ENCODE results near the gene NAT10. TPM values are rescaled to one million over a fixed set of nuclear protein-coding genes. Genes with fewer than 3 reads are reported as not detected.

The NAT10 gene
- total RNA-seq, 1 donor from 2014 or later, result 46.3 TPM

- DNase-seq (ENCODE audit: low spot score) (no peak), ATAC-seq (no peak)
- intact Hi-C loops (cut with DNase I), result no loop called here
Measured at GRCh38 chr11:34161812-34162492, 56.5 kb downstream of the NAT10 start.

- DNase-seq (ENCODE audit: low spot score), result no peak
- intact Hi-C loops (cut with DNase I), result no loop called here
- no peak for ATAC-seq
Measured at GRCh38 chr11:34162493-34162820, 57.0 kb downstream of the NAT10 start.

- DNase-seq (ENCODE audit: low spot score), result no peak
- ATAC-seq, result no peak
- intact Hi-C loops (cut with DNase I), result no loop called here
Measured at GRCh38 chr11:34162856-34163255, 57.4 kb downstream of the NAT10 start.

- no peak for ATAC-seq
- no peak for DNase-seq (ENCODE audit: low spot score)
- intact Hi-C loops (cut with DNase I), result no loop called here
Measured at GRCh38 chr11:34165121-34165520, 59.7 kb downstream of the NAT10 start.

- no peak for DNase-seq (ENCODE audit: low spot score)
- no peak for ATAC-seq
- intact Hi-C loops (cut with DNase I), result no loop called here
Measured at GRCh38 chr11:34165786-34166555, 60.5 kb downstream of the NAT10 start.

- intact Hi-C loops (cut with DNase I), result no loop called here
- ATAC-seq, result no peak
- DNase-seq (ENCODE audit: low spot score), result no peak
Measured at GRCh38 chr11:34166806-34167740, 61.6 kb downstream of the NAT10 start.

- intact Hi-C loops (cut with DNase I), result no loop called here
Measured at GRCh38 chr11:34167961-34168360, 62.5 kb downstream of the NAT10 start.

GRCh38 chr11:34168642-34169420 is 63.4 kb downstream of the NAT10 start:
- no peak for ATAC-seq
- intact Hi-C loops (cut with DNase I), result no loop called here
- DNase-seq (ENCODE audit: low spot score), result no peak

More at GRCh38 chr11:34167961-34168360, 62.5 kb downstream of the NAT10 start:
- ATAC-seq (no peak), DNase-seq (ENCODE audit: low spot score) (no peak)

GRCh38 chr11:34169686-34170085 is 64.3 kb downstream of the NAT10 start:
- DNase-seq (ENCODE audit: low spot score) (no peak), ATAC-seq (no peak)
- intact Hi-C loops (cut with DNase I), result no loop called here

GRCh38 chr11:34173050-34173449 is 67.6 kb downstream of the NAT10 start:
- DNase-seq (ENCODE audit: low spot score) (no peak), ATAC-seq (no peak)
- intact Hi-C loops (cut with DNase I), result no loop called here

GRCh38 chr11:34174412-34175041 is 69.1 kb downstream of the NAT10 start:
- DNase-seq (ENCODE audit: low spot score), result peak; percentile 94
- peak; percentile 98 for ATAC-seq
- intact Hi-C loops (cut with DNase I), result loop anchor here (2.0 kb wide), 1 partner anchor 184 kb away; the partner anchor contains the start of gene ABTB2

GRCh38 chr11:34175284-34176019 is 70.0 kb downstream of the NAT10 start:
- intact Hi-C loops (cut with DNase I), result loop anchor here (2.0 kb wide), 1 partner anchor 183 kb away; the partner anchor contains the start of gene ABTB2
- no peak for ATAC-seq
- DNase-seq (ENCODE audit: low spot score), result no peak

- intact Hi-C loops (cut with DNase I), result no loop called here
- ATAC-seq (no peak), DNase-seq (ENCODE audit: low spot score) (no peak)
Measured at GRCh38 chr11:34176751-34177209, 71.4 kb downstream of the NAT10 start.

- DNase-seq (ENCODE audit: low spot score), result no peak
- ATAC-seq, result no peak
- intact Hi-C loops (cut with DNase I), result no loop called here
Measured at GRCh38 chr11:34178209-34178821, 72.9 kb downstream of the NAT10 start.

GRCh38 chr11:34179026-34179675 is 73.7 kb downstream of the NAT10 start:
- no peak for DNase-seq (ENCODE audit: low spot score)
- no peak for ATAC-seq
- intact Hi-C loops (cut with DNase I), result no loop called here

GRCh38 chr11:34180040-34180813 is 74.8 kb downstream of the NAT10 start:
- intact Hi-C loops (cut with DNase I), result loop anchor here (5.0 kb wide), 1 partner anchor 82 kb away; no protein-coding TSS in a partner anchor
- ATAC-seq (no peak), DNase-seq (ENCODE audit: low spot score) (no peak)

All from sciatic nerve (tissue), 2 donors.